HG03135 (cell line): ENCODE results near the gene CCR2.
A peak's percentile ranks its signal among the peaks of the same experiment; 100 is the strongest.
"Not testable (repeated sequence)": the region's sequence is repeated elsewhere in the genome, so short reads cannot be mapped to it uniquely, and the experiment has no call there.

Source experiments
- ATAC-seq: cut with Tn5 transposase; IDR thresholded peaks from one replicate; pipeline ENCODE4 v1.9.1; 2021; ENCODE audit warnings: mild to moderate bottlenecking, moderate library complexity; ENCODE audit not compliant: unreplicated experiment

CCR2 gene

GRCh38 chr3:46400846-46401245 is 46.9 kb downstream of the CCR2 start:
- no peak for ATAC-seq

- no peak for ATAC-seq
These were observed 47.7 kb downstream of the CCR2 start for GRCh38 chr3:46401579-46401978.

- not testable (repeated sequence) for ATAC-seq
These were observed 49.0 kb downstream of the CCR2 start for GRCh38 chr3:46402902-46403301.

GRCh38 chr3:46405301-46406019 is 51.5 kb downstream of the CCR2 start:
- ATAC-seq = no peak

GRCh38 chr3:46406443-46406787 is 52.5 kb downstream of the CCR2 start:
- no peak for ATAC-seq

- peak; percentile 54 for ATAC-seq
These were observed 53.1 kb downstream of the CCR2 start, which contains the start of the genes CCR5AS and CCRL2 for GRCh38 chr3:46406788-46407611. Gene CCR5AS, minus strand, starts transcription at chr3:46407066. Gene CCRL2, plus strand, starts transcription at chr3:46407259. Its CDS starts 821 bp downstream, at chr3:46408080.

- ATAC-seq = no peak
These were observed 54.1 kb downstream of the CCR2 start for GRCh38 chr3:46407970-46408369.

GRCh38 chr3:46408853-46409252 is 54.9 kb downstream of the CCR2 start:
- ATAC-seq = no peak

GRCh38 chr3:46409739-46410489 is 56.0 kb downstream of the CCR2 start:
- ATAC-seq = no peak
